ENCODE measurements around the gene TUBGCP6. TPM values are rescaled to one million over a fixed set of nuclear protein-coding genes. Genes with fewer than 3 reads are reported as not detected.
"Not testable (repeated sequence)": the region's sequence is repeated elsewhere in the genome, so short reads cannot be mapped to it uniquely, and the experiment has no call there.

The TUBGCP6 gene
- total RNA-seq, 2 experiments from 2014 or later: 41.4 to 43.8 TPM

DNA sequence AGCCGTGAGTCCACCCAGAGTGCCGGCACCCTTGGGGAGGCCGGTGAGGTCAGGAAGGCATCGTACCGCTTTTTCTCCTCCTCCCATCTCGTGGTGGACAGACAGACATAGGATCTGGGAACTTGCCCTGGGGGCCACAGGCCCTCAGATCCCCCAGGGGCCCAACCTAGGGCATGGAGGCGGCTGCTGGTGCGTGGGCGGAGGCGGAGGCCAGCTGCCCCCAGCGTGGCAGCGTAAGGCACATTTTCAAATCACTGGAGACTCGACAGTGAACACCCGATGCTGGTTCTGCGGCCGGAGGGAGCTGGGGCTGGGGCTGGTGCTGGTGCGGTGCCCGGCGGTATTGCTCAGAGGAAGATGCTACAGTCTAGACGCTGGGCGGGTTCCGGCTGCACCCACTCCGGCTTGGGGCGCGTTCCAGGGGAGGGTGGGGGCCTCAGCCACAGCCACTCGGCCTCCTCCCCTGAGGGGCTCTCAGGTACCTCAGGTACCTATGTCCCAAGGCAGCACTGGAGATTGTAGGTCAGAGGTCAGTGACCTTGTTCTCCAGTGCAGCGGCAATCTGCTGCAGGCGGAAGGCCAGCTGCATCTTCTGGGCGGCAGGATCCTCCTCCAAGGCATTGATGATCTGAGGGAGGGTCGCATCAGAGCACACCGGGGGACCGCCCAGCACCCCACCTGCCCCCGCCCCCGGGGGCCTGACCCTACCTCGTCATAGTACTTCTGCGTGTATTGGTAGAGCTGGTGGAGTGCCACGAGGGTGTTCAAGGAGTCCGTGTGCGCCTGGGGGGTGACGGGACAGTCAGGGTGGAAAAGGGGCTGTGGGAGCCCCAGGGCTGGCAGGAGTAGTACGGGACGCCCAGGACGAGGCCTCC lies 30.6 kb upstream of the TUBGCP6 start:
- H3K27ac Mint-ChIP-seq: no peak overlapping the region
- DNase-seq: no peak
- no peaks in the 10 kb centered on the region for H3K4me1 Mint-ChIP-seq (ENCODE audit: low read depth)
- ChIA-PET POLR2A (no interaction called here), CTCF (interaction anchor here (1.0 to 3.3 kb wide), 7 partner anchors 12 to 58 kb away, joined by 3 to 14 read pairs (median 4); no protein-coding TSS in a partner anchor)
- no peaks in the 10 kb centered on the region for H3K27me3 Mint-ChIP-seq
- H3K36me3 Mint-ChIP-seq: no peaks in the 10 kb centered on the region
- H3K9me3 Mint-ChIP-seq: no peaks in the 10 kb centered on the region
- intact Hi-C loops (cut with micrococcal nuclease): loop anchor here (1.0 kb wide), 2 partner anchors 52 to 67 kb away; partner anchors contain the start of gene DENND6B
- H3K4me3 Mint-ChIP-seq: no peak overlapping the region

- Mint-ChIP-seq H3K4me3 (no peak overlapping the region), H3K4me1 (ENCODE audit: low read depth) (no peaks in the 10 kb centered on the region), H3K9me3 (no peaks in the 10 kb centered on the region), H3K27me3 (no peaks in the 10 kb centered on the region), H3K27ac (no peak overlapping the region), H3K36me3 (no peaks in the 10 kb centered on the region)
- ChIA-PET CTCF (interaction anchor here (3.3 kb wide), 1 partner anchor 54 kb away, joined by 14 read pairs; no protein-coding TSS in a partner anchor), POLR2A (no interaction called here)
- DNase-seq: no peak
- intact Hi-C loops (cut with micrococcal nuclease): loop anchor here (5.0 kb wide), 1 partner anchor 348 kb away; no protein-coding TSS in a partner anchor
Observed at GRCh38 chr22:50274771-50275170, 29.9 kb upstream of the TUBGCP6 start.

DNA sequence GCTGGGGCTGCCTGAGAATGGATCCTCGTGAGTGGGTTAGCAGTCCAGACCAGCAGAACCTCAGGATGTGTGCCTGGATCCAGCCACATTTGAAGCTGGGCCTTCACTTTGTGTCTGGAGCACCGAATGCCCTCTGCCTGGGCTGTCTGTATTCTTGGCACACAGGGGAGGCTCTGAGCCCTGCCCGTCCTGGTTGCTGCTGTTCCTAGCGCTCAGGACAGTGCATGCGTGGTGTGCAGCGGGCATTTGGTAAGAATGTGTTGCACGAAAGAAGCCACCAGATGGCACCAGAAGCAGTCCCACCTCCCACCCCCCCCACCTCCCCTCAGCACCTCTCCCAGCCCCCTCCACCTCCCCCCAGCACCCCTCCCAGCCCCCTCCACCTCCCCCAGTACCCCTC lies 29.5 kb upstream of the TUBGCP6 start:
- H3K36me3 Mint-ChIP-seq: no peaks in the 10 kb centered on the region
- ChIA-PET CTCF (interaction anchor here (1.0 to 1.1 kb wide), 2 partner anchors 346 to 384 kb away, joined by 3 read pairs; no protein-coding TSS in a partner anchor), POLR2A (no interaction called here)
- no peak overlapping the region for H3K27ac Mint-ChIP-seq
- H3K9me3 Mint-ChIP-seq: no peaks in the 10 kb centered on the region
- no peak overlapping the region for H3K4me3 Mint-ChIP-seq
- peaks cover 2% of the 10 kb centered on the region for H3K4me1 Mint-ChIP-seq (ENCODE audit: low read depth)
- intact Hi-C loops (cut with micrococcal nuclease): loop anchor here (5.0 kb wide), 1 partner anchor 348 kb away; no protein-coding TSS in a partner anchor
- H3K27me3 Mint-ChIP-seq: no peaks in the 10 kb centered on the region
- DNase-seq: peak; percentile 65

- DNase-seq; POLR2A ChIA-PET; H3K4me3 Mint-ChIP-seq; H3K4me1 Mint-ChIP-seq (ENCODE audit: low read depth); H3K27ac Mint-ChIP-seq; H3K9me3 Mint-ChIP-seq; H3K27me3 Mint-ChIP-seq; H3K36me3 Mint-ChIP-seq: not testable (repeated sequence)
- intact Hi-C loops (cut with micrococcal nuclease): loop anchor here (5.0 kb wide), 1 partner anchor 349 kb away; no protein-coding TSS in a partner anchor
- CTCF ChIA-PET: interaction anchor here (1.0 to 2.0 kb wide), 4 partner anchors 23 to 384 kb away, joined by 3 to 13 read pairs (median 4); partner anchors contain the start of gene HDAC10
Observed at GRCh38 chr22:50273781-50274180, 29.0 kb upstream of the TUBGCP6 start.

- POLR2A ChIA-PET; H3K27ac Mint-ChIP-seq; H3K4me3 Mint-ChIP-seq; H3K36me3 Mint-ChIP-seq; H3K9me3 Mint-ChIP-seq; H3K4me1 Mint-ChIP-seq (ENCODE audit: low read depth); H3K27me3 Mint-ChIP-seq; DNase-seq: not testable (repeated sequence)
- intact Hi-C loops (cut with micrococcal nuclease): loop anchor here (5.0 kb wide), 1 partner anchor 349 kb away; no protein-coding TSS in a partner anchor
- CTCF ChIA-PET: interaction anchor here (1.0 to 2.0 kb wide), 6 partner anchors 22 to 383 kb away, joined by 3 to 13 read pairs (median 6); partner anchors contain the start of genes DENND6B and HDAC10
Observed at GRCh38 chr22:50273352-50273751, 28.5 kb upstream of the TUBGCP6 start.

- DNase-seq: no peak
- ChIA-PET CTCF (interaction anchor here (0.9 to 2.0 kb wide), 8 partner anchors 21 to 349 kb away, joined by 3 to 13 read pairs (median 4); partner anchors contain the start of genes DENND6B, HDAC10 and PLXNB2), POLR2A (interaction anchor here (1.9 kb wide), 1 partner anchor 21 kb away, joined by 4 read pairs; the partner anchor contains the start of gene HDAC10)
- Mint-ChIP-seq H3K4me3 (no peak overlapping the region), H3K27me3 (no peaks in the 10 kb centered on the region), H3K9me3 (no peaks in the 10 kb centered on the region), H3K4me1 (ENCODE audit: low read depth) (peaks cover 8% of the 10 kb centered on the region), H3K27ac (no peak overlapping the region), H3K36me3 (no peaks in the 10 kb centered on the region)
- intact Hi-C loops (cut with micrococcal nuclease): loop anchor here (5.0 kb wide), 1 partner anchor 350 kb away; no protein-coding TSS in a partner anchor
Observed at GRCh38 chr22:50272044-50272802, 27.4 kb upstream of the TUBGCP6 start.

GRCh38 chr22:50271519-50271970 lies 26.7 kb upstream of the TUBGCP6 start:
- ChIA-PET POLR2A (interaction anchor here (1.9 kb wide), 1 partner anchor 20 kb away, joined by 4 read pairs; the partner anchor contains the start of gene HDAC10), CTCF (interaction anchor here (0.9 to 1.4 kb wide), 3 partner anchors 36 to 349 kb away, joined by 3 to 4 read pairs (median 3); partner anchors contain the start of gene PLXNB2)
- Mint-ChIP-seq H3K4me3 (no peak overlapping the region), H3K27me3 (no peaks in the 10 kb centered on the region), H3K36me3 (no peaks in the 10 kb centered on the region), H3K4me1 (ENCODE audit: low read depth) (peaks cover 8% of the 10 kb centered on the region), H3K27ac (no peak overlapping the region), H3K9me3 (no peaks in the 10 kb centered on the region)
- DNase-seq: peak; percentile 67
- intact Hi-C loops (cut with micrococcal nuclease): loop anchor here (5.0 kb wide), 1 partner anchor 351 kb away; no protein-coding TSS in a partner anchor

DNA sequence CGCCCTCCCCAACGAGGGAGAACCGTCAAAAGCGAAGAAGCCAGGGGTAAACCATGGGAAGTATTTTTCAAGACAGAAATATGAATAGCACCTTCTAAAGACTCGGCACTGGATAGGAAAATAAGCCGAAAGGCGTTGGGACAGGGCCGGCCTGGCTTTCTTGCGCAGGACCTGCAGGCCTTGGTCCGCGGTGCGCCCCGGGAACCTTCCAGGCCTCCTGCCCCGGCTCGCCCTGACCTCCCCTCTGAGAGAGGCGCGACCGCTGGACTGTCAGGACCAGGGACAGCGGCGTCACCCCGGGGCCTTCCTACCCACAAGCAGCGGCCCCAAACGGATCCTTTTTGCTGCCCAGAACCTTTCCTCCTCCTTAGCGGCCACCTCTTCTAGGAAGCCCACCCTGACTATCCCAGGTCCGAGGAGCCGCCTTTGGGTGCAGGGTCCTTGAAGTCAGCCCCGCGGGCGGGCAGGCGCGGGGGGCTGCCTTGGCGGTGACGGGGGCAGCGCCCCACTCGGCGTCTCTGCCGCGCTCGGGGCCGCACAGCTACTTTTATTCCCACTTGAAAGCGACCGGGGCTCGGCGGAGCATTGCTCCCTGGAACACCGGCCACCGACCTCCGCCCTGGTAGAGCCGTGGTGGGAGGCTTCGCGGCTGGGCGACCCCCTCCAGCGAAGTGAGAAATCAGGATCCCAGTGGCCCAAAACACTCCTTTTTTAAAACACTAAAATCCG lies 26.0 kb upstream of the TUBGCP6 start:
- POLR2A ChIA-PET: interaction anchor here (1.9 kb wide), 1 partner anchor 19 kb away, joined by 4 read pairs; the partner anchor contains the start of gene HDAC10
- no peaks in the 10 kb centered on the region for H3K27me3 Mint-ChIP-seq
- no peaks in the 10 kb centered on the region for H3K9me3 Mint-ChIP-seq
- DNase-seq: peak; percentile 81
- H3K36me3 Mint-ChIP-seq: no peaks in the 10 kb centered on the region
- H3K27ac Mint-ChIP-seq: no peak overlapping the region
- CTCF ChIA-PET: interaction anchor here (1.1 to 1.5 kb wide), 3 partner anchors 36 to 226 kb away, joined by 3 to 4 read pairs (median 3); partner anchors contain the start of gene PLXNB2
- H3K4me3 Mint-ChIP-seq: peak overlapping the region; percentile 64
- H3K4me1 Mint-ChIP-seq (ENCODE audit: low read depth): peaks cover 8% of the 10 kb centered on the region
- intact Hi-C loops (cut with micrococcal nuclease): loop anchor here (1.0 to 5.0 kb wide), 2 partner anchors 71 to 351 kb away; no protein-coding TSS in a partner anchor

GRCh38 chr22:50269970-50270665 lies 25.3 kb upstream of the TUBGCP6 start, which contains the start of gene MAPK11:
MAPK11 (minus strand) TSS chr22:50270380; CDS start chr22:50270292, 88 bp downstream.
- peak; percentile 82 for DNase-seq
- H3K27ac Mint-ChIP-seq: peak within 1 kb of the TSS; percentile 8
- POLR2A ChIA-PET: interaction anchor here (1.1 kb wide), 1 partner anchor 233 kb away, joined by 3 read pairs; no protein-coding TSS in a partner anchor
- intact Hi-C loops (cut with micrococcal nuclease): loop anchor here (1.0 to 5.0 kb wide), 2 partner anchors 72 to 352 kb away; no protein-coding TSS in a partner anchor
- CTCF ChIA-PET: interaction anchor here (1.2 to 1.5 kb wide), 2 partner anchors 18 to 227 kb away, joined by 3 read pairs; no protein-coding TSS in a partner anchor
- no peaks in the 10 kb centered on the region for H3K27me3 Mint-ChIP-seq
- peaks cover 8% of the 10 kb centered on the region for H3K4me1 Mint-ChIP-seq (ENCODE audit: low read depth)
- H3K4me3 Mint-ChIP-seq: peak within 1 kb of the TSS; percentile 68
- no peaks in the 10 kb centered on the region for H3K36me3 Mint-ChIP-seq
- no peaks in the 10 kb centered on the region for H3K9me3 Mint-ChIP-seq

DNA sequence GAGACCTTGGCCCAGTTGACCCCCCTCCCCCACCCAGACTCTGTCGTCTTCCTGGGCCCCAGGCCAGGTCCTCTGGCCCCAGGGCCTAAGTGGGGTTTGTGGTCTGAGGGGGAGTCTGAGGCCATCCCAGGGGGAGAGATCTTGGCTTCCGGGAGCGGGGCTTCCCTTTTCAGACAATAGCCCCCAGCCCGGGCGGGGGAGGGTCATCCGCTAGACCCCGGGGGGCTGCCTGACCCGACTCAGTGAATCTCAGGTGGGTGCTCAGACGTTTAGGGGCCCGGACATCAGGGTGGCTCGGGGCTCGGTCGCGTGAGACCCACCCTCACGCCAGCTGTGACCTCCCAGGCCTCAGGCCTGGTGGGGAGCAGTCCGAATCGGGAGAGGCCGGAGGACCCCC lies 24.7 kb upstream of the TUBGCP6 start:
- no peak for DNase-seq

More for the DNA sequence above, 24.7 kb upstream of the TUBGCP6 start:
- H3K36me3 Mint-ChIP-seq: no peaks in the 10 kb centered on the region
- H3K9me3 Mint-ChIP-seq: no peaks in the 10 kb centered on the region
- CTCF ChIA-PET: interaction anchor here (1.0 to 1.5 kb wide), 4 partner anchors 17 to 256 kb away, joined by 3 read pairs; partner anchors contain the start of gene SCO2
- POLR2A ChIA-PET: interaction anchor here (0.9 to 1.2 kb wide), 3 partner anchors 25 to 256 kb away, joined by 3 read pairs; partner anchors contain the start of gene SCO2
- intact Hi-C loops (cut with micrococcal nuclease): no loop called here
- H3K4me3 Mint-ChIP-seq: peak overlapping the region; percentile 68
- peaks cover 8% of the 10 kb centered on the region for H3K4me1 Mint-ChIP-seq (ENCODE audit: low read depth)
- H3K27ac Mint-ChIP-seq: peak overlapping the region; percentile 8
- H3K27me3 Mint-ChIP-seq: no peaks in the 10 kb centered on the region

Data from activated CD4-positive, alpha-beta memory T cell treated with anti-CD3 and anti-CD28 coated beads for 36 hours (primary cell).